ENCODE data around the gene BMAL2. TPM values are rescaled to one million over a fixed set of nuclear protein-coding genes. Genes with fewer than 3 reads are reported as not detected.

The BMAL2 gene
- total RNA-seq, 4 donors from 2014 or later: 0.10 to 0.97 (median 0.30) TPM

DNA sequence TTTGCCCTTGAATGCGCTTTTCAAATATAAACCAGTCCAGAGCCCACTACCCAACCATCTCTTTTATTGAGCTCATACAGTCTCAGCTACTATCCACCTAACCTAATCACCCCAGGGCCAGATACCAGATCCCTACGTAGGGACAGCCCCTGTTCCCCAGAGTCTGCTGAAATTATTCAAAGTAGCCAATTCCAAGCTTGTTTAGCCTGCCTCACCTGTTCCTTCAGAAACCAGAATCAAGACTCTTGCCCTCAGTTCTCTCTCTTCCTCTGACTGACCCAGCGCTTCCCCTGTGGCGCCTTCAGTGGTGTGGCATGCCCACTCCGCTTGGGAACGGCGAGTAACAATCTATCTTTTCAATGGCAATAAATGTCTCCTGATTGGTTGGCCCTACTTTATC lies 18.8 kb downstream of the BMAL2 start:
- no peaks in the 10 kb centered on the region for H3K9me3 ChIP-seq
- H3K36me3 ChIP-seq: no peaks in the 10 kb centered on the region
- no peaks in the 10 kb centered on the region for H3K4me1 ChIP-seq
- intact Hi-C loops (cut with DNase I; ENCODE audit: low total_unique reads) (no loop called here), in situ Hi-C loops (cut with MboI; ENCODE audit: low sequenced_read_pairs in 4 of 4) (no loop called here)
- H3K27me3 ChIP-seq: no peaks in the 10 kb centered on the region
- DNase-seq (no peak), ATAC-seq (no peak)
- H3K4me3 ChIP-seq: no peak overlapping the region
- no peak overlapping the region for H3K27ac ChIP-seq
- TF ChIP-seq, protein P1, sequence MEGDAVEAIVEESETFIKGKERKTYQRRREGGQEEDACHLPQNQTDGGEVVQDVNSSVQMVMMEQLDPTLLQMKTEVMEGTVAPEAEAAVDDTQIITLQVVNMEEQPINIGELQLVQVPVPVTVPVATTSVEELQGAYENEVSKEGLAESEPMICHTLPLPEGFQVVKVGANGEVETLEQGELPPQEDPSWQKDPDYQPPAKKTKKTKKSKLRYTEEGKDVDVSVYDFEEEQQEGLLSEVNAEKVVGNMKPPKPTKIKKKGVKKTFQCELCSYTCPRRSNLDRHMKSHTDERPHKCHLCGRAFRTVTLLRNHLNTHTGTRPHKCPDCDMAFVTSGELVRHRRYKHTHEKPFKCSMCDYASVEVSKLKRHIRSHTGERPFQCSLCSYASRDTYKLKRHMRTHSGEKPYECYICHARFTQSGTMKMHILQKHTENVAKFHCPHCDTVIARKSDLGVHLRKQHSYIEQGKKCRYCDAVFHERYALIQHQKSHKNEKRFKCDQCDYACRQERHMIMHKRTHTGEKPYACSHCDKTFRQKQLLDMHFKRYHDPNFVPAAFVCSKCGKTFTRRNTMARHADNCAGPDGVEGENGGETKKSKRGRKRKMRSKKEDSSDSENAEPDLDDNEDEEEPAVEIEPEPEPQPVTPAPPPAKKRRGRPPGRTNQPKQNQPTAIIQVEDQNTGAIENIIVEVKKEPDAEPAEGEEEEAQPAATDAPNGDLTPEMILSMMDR (IDR thresholded peaks at IDR 0.05 in 4 of 5, conservative IDR thresholded peaks at IDR 0.05 in 1 of 5): no peak

DNA sequence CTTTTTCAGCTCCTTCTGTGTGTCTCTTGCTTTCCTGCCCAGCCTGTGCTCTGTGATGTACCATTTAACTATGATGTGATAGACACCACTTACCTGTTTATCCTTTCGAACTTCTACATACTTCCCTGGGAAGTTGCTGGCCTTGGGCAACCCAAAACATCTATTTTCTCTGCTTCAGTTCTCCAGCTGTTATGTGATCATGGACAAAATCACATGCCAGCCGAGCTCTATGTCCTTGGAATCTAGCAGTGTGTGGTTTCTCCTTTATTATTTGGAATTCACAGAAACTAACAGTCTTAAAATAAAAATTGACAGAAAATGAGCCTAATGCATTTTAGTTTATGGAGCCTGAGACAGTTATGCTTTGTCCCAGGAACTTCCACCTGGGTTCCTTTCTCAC lies 22.9 kb downstream of the BMAL2 start:
- no peaks in the 10 kb centered on the region for H3K36me3 ChIP-seq
- H3K9me3 ChIP-seq: no peaks in the 10 kb centered on the region
- TF ChIP-seq POLR2A (IDR thresholded peaks at IDR 0.05): no peak
- TF ChIP-seq, protein P1 (IDR thresholded peaks at IDR 0.05 in 4 of 5, conservative IDR thresholded peaks at IDR 0.05 in 1 of 5): no peak
- in situ Hi-C loops (cut with MboI; ENCODE audit: low sequenced_read_pairs in 4 of 4) (no loop called here), intact Hi-C loops (cut with DNase I; ENCODE audit: low total_unique reads) (no loop called here)
- no peak for ATAC-seq
- H3K4me3 ChIP-seq: no peak overlapping the region
- no peaks in the 10 kb centered on the region for H3K4me1 ChIP-seq
- no peak for DNase-seq
- no peaks in the 10 kb centered on the region for H3K27me3 ChIP-seq
- H3K27ac ChIP-seq: no peak overlapping the region

DNA sequence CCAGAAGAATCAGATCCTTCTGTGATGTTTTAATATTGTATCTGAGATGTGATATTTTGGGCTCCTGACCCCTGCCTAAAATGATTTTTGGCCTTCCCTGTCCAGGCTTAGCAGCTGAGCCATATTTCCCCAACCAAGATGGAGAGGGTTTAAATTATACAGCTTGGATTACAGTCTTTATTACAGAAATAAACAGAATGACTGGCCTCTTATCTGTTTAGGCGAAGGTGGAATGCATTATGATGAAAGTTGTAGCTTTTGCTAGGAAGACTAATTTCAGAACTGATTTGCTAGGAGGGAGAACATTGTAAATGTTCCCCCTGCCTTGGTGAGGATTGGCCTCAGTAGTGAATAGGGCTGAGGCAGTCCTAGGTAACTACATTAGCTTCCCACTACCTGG lies 23.3 kb downstream of the BMAL2 start:
- no peak for TF ChIP-seq POLR2A (IDR thresholded peaks at IDR 0.05)
- TF ChIP-seq, protein P1 (IDR thresholded peaks at IDR 0.05 in 4 of 5, conservative IDR thresholded peaks at IDR 0.05 in 1 of 5): no peak
- Histone ChIP-seq H3K4me1 (no peaks in the 10 kb centered on the region), H3K36me3 (no peaks in the 10 kb centered on the region), H3K4me3 (no peak overlapping the region), H3K27ac (no peak overlapping the region), H3K9me3 (no peaks in the 10 kb centered on the region), H3K27me3 (no peaks in the 10 kb centered on the region)
- intact Hi-C loops (cut with DNase I; ENCODE audit: low total_unique reads) (no loop called here), in situ Hi-C loops (cut with MboI; ENCODE audit: low sequenced_read_pairs in 4 of 4) (no loop called here)
- DNase-seq (no peak), ATAC-seq (no peak)

DNA sequence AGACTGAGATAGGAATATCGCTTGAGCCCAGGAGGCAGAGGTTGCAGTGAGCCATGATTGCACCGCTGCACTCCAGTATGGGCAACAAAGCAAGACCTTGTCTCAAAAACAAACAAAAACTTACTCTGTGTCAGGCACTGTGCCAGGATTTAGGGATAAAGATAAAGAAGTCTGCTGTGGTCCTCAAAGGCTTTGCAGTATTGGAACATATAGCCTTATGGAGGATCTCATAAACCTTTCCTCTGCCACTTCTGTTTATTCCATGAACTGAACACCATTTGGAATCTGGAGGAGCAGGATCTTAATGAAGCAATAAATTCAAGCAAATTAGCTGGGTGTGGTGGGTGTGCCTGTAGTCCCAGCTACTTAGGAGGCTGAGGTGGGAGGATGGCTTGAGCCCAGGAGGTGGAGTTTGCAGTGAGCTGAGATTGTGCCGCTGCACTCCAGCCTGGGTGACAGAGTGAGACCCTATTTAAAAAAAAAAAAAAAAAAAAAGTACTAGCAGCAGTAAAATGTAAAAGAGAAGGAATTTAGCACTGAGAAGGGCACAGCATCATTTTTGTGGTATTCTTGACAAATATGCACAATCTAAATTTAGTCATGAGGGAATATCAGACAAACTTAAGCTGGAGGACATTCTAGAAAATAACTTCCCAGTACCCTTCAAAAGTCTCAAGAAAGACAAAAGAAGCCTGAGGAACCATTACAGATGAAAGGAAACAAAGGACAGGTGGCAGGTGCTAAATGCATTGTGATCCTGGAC lies 27.1 kb downstream of the BMAL2 start:
- Histone ChIP-seq H3K27ac (no peak overlapping the region), H3K4me3 (no peak overlapping the region), H3K4me1 (no peaks in the 10 kb centered on the region), H3K27me3 (no peaks in the 10 kb centered on the region), H3K9me3 (no peaks in the 10 kb centered on the region), H3K36me3 (no peaks in the 10 kb centered on the region)
- DNase-seq: no peak
- ATAC-seq: no peak
- in situ Hi-C loops (cut with MboI; ENCODE audit: low sequenced_read_pairs in 4 of 4) (no loop called here), intact Hi-C loops (cut with DNase I; ENCODE audit: low total_unique reads) (no loop called here)
- TF ChIP-seq, protein P1 (IDR thresholded peaks at IDR 0.05 in 4 of 5, conservative IDR thresholded peaks at IDR 0.05 in 1 of 5): no peak
- TF ChIP-seq POLR2A (IDR thresholded peaks at IDR 0.05): no peak

DNA sequence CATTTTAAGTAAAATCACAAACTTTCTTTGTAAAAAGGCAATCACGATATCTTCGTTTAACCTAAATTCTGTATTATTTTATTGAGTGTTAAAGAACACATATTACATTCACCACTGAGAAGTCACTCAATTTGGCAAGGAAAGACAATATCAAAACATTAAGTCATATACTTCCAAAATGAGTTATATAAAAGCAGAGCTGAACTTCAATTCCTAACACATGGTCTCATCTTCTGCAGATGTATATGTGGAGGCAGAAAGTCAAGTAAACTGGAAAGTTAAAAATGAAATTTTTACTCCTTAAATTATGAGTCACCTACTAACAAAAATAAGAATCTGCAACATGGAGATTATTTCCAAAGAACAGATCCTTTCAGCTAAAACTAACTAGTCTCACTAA lies 28.7 kb downstream of the BMAL2 start:
- Histone ChIP-seq H3K36me3 (no peaks in the 10 kb centered on the region), H3K4me3 (no peak overlapping the region), H3K27ac (no peak overlapping the region), H3K4me1 (no peaks in the 10 kb centered on the region), H3K9me3 (no peaks in the 10 kb centered on the region), H3K27me3 (no peaks in the 10 kb centered on the region)
- TF ChIP-seq, protein P1 (IDR thresholded peaks at IDR 0.05 in 4 of 5, conservative IDR thresholded peaks at IDR 0.05 in 1 of 5): no peak
- TF ChIP-seq POLR2A (IDR thresholded peaks at IDR 0.05): no peak
- in situ Hi-C loops (cut with MboI; ENCODE audit: low sequenced_read_pairs in 4 of 4) (no loop called here), intact Hi-C loops (cut with DNase I; ENCODE audit: low total_unique reads) (no loop called here)
- no peak for ATAC-seq
- no peak for DNase-seq

All from gastrocnemius medialis (tissue), 4 donors.